ENCODE data around the gene NOS1AP. TPM values are rescaled to one million over a fixed set of nuclear protein-coding genes. Genes with fewer than 3 reads are reported as not detected.

The NOS1AP gene
- total and polyA plus RNA-seq, 9 of the 15 experiments (the other 6 are each of a cell fraction or from before 2014, with no cell fraction given), result 0.07 to 1.5 (median 0.22) TPM

DNA sequence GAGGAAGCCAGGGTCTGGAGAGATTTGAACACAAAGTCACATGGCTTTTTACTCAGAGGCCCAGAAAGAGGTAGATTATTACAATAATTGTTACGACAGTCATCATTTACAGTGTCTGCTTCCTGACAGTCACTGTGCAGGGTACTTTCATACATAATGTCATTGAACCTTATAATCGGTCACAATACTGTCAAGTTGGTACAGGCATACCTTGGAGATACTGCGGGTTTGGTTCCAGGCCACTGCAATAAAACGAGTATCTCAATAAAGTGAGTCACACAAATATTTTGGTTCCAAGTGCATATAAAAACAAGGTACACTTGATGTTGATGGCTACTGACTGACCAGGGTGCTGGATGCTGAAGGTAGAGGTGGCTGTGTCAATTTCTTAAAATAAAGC lies 112.6 kb downstream of the NOS1AP start:
- Histone ChIP-seq H3K27ac (ENCODE audit: extremely low read depth, low read depth, low read length) (no peak overlapping the region), H2AFZ (ENCODE audit: low read depth, low read length) (no peak overlapping the region), H4K20me1 (replicated peaks; ENCODE audit: control insufficient read depth, insufficient read depth, low read length) (no peaks in the 10 kb centered on the region), H3K4me2 (ENCODE audit: insufficient read depth, low read length) (no peak overlapping the region), H3K27me3 (ENCODE audit: control insufficient read depth in 2 of 2, insufficient read depth in 2 of 2, low read length in 2 of 2) (peaks cover 11 to 14% of the 10 kb centered on the region in 2 experiments; a peak in 3 of 5 replicates), H3K36me3 (ENCODE audit: control insufficient read depth, insufficient read depth, low read length) (no peaks in the 10 kb centered on the region), H3K79me2 (ENCODE audit: control insufficient read depth, insufficient read depth, low read length) (no peaks in the 10 kb centered on the region), H3K4me3 (no peak overlapping the region), H3K4me1 (replicated peaks in 1 of 2; ENCODE audit: control insufficient read depth in 2 of 2, insufficient read depth in 2 of 2, low read length in 2 of 2) (peaks cover 0 to 3% of the 10 kb centered on the region in 2 experiments; a peak in 2 of 5 replicates), H3K9ac (ENCODE audit: insufficient read depth in 1 of 2, low read depth in 2 of 2, low read length in 2 of 2) (no peak overlapping the region), H3K9me3 (replicated peaks; ENCODE audit: control insufficient read depth, insufficient read depth, low read depth, low read length) (no peaks in the 10 kb centered on the region), H3K9me1 (ENCODE audit: control insufficient read depth, insufficient read depth, low read length) (no peaks in the 10 kb centered on the region)
- intact Hi-C loops (cut with micrococcal nuclease) (no loop called here), in situ Hi-C loops (cut with MboI) (no loop called here)
- WGBS (ENCODE audit: insufficient coverage, low coverage, missing lambda C conversion rate), result 5% methylated on average over 4 of the region's 4 CpGs
- FAIRE-seq (no peak), DNase-seq (ENCODE audit: extremely low read depth in 1 of 4, low spot score in 3 of 4) (no peak), ATAC-seq (no peak)
- POLR2A ChIA-PET, result no interaction called here
- no peak for TF ChIP-seq MIER1 (IDR thresholded peaks at IDR 0.05; ENCODE audit: low read depth)
- no peak for TF ChIP-seq ZNF76 (CRISPR knock-in tag; IDR thresholded peaks at IDR 0.05; ENCODE audit: borderline replicate concordance)
- TF ChIP-seq DMBX1 (CRISPR knock-in tag; IDR thresholded peaks at IDR 0.05; ENCODE audit: borderline replicate concordance), result no peak
- no peak for TF ChIP-seq BRD9 (IDR thresholded peaks at IDR 0.05; ENCODE audit: low read depth, partially characterized antibody)
- TF ChIP-seq GMEB1 (CRISPR knock-in tag; IDR thresholded peaks at IDR 0.05), result no peak
- no peak for TF ChIP-seq KAT2B (IDR thresholded peaks at IDR 0.05; ENCODE audit: low read depth, low read length)
- TF ChIP-seq HOXB6 (CRISPR knock-in tag; IDR thresholded peaks at IDR 0.05; ENCODE audit: borderline replicate concordance), result no peak
- no peak for TF ChIP-seq BCLAF1 (IDR thresholded peaks at IDR 0.05; ENCODE audit: borderline replicate concordance in 1 of 2, control insufficient read depth in 1 of 2, low read depth in 2 of 2, low read length in 1 of 2)
- TF ChIP-seq MCM5 (IDR thresholded peaks at IDR 0.05; ENCODE audit: low read depth), result no peak
- TF ChIP-seq, protein P1, sequence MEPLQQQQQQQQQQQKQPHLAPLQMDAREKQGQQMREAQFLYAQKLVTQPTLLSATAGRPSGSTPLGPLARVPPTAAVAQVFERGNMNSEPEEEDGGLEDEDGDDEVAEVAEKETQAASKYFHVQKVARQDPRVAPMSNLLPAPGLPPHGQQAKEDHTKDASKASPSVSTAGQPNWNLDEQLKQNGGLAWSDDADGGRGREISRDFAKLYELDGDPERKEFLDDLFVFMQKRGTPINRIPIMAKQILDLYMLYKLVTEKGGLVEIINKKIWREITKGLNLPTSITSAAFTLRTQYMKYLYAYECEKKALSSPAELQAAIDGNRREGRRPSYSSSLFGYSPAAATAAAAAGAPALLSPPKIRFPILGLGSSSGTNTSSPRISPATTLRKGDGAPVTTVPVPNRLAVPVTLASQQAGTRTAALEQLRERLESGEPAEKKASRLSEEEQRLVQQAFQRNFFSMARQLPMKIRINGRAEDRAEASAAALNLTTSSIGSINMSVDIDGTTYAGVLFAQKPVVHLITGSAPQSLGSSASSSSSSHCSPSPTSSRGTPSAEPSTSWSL (CRISPR knock-in tag; IDR thresholded peaks at IDR 0.05; ENCODE audit: borderline replicate concordance), result no peak
- no TSS peak for BruUV-seq (replicated peaks)
- CTCF ChIA-PET (ENCODE audit: low intra/inter-chr PET ratio), result no interaction called here
